ENCODE data around the gene COQ10A. TPM values are rescaled to one million over a fixed set of nuclear protein-coding genes. Genes with fewer than 3 reads are reported as not detected.

COQ10A gene
- total RNA-seq = 87.8 and 112 TPM in 2 replicates
- polyA plus RNA-seq (2012) = 26.4 TPM

DNA sequence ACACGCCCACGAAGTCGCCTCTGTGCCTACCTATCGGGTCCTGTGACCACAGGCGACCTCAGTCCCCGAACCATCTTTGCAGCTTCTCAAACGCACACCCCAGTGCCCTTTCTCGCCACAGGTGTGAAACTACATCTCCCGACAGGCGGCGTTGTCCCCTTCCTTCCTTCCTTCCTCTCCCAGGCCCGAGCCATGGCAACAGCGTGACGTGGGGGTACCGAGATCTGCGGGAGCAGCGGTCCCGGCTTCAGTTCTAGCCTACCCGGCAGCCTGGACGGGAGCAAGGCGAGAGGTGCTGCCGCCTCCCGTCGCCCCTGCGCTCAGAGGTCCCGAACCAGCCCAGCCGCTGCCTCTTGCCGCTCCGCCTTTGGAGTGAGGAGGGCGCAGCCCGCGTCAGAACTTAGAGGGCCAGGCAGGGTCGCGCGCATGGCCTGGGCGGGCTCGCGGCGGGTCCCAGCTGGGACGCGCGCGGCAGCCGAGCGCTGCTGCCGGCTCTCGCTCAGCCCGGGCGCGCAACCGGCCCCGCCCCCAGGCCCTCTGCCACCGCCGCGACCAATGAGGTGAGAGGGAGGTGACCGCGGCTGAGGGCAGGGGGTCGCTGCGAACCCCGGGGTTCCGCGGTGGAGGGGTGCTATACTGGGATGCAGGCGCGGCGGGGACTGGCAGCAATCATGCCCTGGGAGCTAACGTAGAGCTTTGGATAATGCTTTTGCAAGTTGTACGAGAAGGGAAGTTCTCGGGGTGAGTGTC is at the start of gene COQ10A:
Gene COQ10A (plus strand): TSS at position 250 of the 750 bp plus-strand sequence. CDS start 177 bp downstream, at position 427.
- DNase-seq (ENCODE audit: low read depth) = peak; percentile 93

DNA sequence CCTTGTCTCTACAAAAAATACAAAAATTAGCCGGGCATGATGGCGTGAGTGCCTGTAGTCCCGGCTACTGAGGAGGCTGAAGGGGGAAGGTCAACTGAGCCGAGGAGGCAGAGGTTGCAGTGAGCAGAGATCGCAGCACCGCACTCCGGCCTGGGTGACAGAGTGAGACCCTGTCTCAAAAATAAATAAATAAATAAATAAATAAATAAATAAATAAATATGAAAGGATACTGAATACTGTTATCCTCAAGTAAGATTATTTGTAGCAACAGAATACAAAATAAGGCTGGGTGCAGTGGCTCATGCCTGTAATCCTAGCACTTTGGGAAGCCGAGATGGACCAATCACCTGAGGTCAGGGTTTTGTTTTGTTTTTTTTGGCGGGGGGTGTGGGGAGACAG is 46.9 kb upstream of the COQ10A start:
- DNase-seq (ENCODE audit: low read depth) = no peak

- DNase-seq (ENCODE audit: low read depth) = peak; percentile 49
Observed at GRCh38 chr12:56220611-56221231, 46.0 kb upstream of the COQ10A start.

GRCh38 chr12:56221232-56221756 is 45.4 kb upstream of the COQ10A start:
- DNase-seq (ENCODE audit: low read depth) = peak; percentile 84

GRCh38 chr12:56221757-56222530 is 44.8 kb upstream of the COQ10A start, which contains the start of gene RNF41:
Gene RNF41 (minus strand): TSS chr12:56221922. CDS start chr12:56214047, 7,875 bp downstream.
- peak; percentile 97 for DNase-seq (ENCODE audit: low read depth)

- DNase-seq (ENCODE audit: low read depth) = no peak
Observed at GRCh38 chr12:56222531-56222895, 44.2 kb upstream of the COQ10A start.

GRCh38 chr12:56223571-56224101 is 43.1 kb upstream of the COQ10A start:
- no peak for DNase-seq (ENCODE audit: low read depth)

GRCh38 chr12:56224102-56224701 is 42.5 kb upstream of the COQ10A start, which contains the start of gene NABP2:
Gene NABP2 (plus strand): TSS chr12:56224342. CDS start chr12:56224857, 515 bp downstream.
- peak; percentile 99 for DNase-seq (ENCODE audit: low read depth)

DNA sequence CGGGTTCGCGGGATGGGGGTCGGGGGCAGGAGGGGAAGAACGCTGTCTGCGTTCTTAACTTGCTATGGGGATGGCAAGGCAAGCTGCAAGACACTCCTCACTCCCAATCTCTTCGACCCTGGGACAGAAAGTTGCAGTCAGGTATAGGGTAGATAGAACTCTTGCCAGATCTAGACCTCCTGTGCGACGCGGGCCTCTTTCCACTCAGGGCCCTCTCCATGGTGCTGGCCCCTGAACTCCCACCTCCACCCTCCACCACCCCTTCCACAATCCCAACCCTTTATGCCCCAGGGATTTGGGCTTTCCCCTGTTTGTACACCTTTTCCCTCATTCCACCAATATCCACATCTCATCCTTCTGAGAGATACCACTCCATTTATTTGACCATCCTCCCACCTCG is 41.8 kb upstream of the COQ10A start:
- no peak for DNase-seq (ENCODE audit: low read depth)

- DNase-seq (ENCODE audit: low read depth) = no peak
Observed at GRCh38 chr12:56229082-56229481, 37.7 kb upstream of the COQ10A start.

DNA sequence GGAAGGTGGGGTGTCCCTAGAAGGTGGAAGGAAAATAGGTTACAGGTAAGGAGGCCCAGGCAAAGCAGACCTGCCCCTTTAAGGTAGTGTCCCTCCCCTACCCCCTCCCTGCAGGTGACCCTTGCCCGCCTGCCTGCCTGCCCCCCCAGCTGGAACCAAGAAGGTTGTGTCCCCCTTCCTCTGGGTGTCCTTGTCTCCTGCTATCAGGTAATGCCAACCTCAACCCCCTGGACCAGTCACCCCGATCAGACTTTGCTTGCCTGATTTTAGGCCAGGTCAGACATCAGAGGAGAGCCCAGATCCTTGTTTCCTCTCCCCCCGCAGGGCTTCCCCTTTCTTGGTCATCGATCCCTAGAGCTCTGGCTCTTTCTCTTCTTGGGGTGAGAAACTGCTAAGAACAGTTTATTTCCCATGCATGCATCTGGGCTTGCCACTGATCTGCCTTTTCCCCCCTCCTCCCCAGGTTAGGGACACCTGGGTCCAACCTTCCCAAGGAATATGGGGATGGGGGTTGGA is 36.8 kb upstream of the COQ10A start, which contains the start of gene SLC39A5:
Gene SLC39A5 (plus strand): TSS at position 136 of the 516 bp plus-strand sequence. CDS start 1,224 bp downstream, outside the sequence.
- no peak for DNase-seq (ENCODE audit: low read depth)

DNA sequence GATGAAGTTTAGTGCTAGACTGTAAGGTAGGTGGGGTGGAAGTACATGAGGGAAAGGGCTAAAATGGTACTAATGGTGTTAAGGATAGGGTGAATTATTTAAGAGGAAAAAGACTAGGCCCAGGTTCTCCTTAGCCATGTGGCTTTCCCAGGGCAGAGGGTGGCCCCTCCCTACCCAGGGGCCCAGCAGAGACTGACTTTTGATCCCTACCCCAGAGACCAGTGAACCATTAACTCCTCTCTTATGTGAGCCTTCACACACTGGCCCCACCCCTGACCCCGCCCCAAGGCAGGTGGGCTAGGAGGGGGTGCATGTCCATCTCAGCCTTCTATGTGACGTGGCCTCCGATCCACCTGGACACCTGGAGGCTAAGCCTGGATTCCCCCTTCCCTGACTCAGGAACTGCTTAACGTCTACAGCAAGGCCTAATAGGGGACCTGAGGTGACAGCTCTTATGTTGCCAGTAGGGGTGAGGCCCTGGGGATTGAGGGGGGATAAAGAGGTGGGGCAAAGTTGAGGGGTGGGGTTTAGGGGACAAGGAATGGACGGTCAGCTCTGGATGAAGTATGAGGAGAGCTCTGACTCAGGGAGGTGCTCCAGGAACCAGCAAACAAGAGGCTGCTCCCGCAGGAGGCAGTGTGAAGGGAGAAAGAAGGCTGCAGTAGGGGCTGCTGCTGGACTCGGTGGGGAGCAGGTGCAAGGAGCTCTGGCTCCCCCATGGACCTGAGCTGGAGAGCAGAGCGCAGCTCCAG is 36.1 kb upstream of the COQ10A start:
- no peak for DNase-seq (ENCODE audit: low read depth)

DNA sequence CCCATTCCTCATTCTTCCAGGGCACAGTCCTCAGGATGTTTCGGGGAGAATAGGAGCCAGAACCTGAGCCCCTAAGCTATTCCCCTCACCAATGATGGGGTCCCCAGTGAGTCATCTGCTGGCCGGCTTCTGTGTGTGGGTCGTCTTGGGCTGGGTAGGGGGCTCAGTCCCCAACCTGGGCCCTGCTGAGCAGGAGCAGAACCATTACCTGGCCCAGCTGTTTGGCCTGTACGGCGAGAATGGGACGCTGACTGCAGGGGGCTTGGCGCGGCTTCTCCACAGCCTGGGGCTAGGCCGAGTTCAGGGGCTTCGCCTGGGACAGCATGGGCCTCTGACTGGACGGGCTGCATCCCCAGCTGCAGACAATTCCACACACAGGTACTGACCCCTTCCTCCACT is 35.6 kb upstream of the COQ10A start:
- no peak for DNase-seq (ENCODE audit: low read depth)

DNA sequence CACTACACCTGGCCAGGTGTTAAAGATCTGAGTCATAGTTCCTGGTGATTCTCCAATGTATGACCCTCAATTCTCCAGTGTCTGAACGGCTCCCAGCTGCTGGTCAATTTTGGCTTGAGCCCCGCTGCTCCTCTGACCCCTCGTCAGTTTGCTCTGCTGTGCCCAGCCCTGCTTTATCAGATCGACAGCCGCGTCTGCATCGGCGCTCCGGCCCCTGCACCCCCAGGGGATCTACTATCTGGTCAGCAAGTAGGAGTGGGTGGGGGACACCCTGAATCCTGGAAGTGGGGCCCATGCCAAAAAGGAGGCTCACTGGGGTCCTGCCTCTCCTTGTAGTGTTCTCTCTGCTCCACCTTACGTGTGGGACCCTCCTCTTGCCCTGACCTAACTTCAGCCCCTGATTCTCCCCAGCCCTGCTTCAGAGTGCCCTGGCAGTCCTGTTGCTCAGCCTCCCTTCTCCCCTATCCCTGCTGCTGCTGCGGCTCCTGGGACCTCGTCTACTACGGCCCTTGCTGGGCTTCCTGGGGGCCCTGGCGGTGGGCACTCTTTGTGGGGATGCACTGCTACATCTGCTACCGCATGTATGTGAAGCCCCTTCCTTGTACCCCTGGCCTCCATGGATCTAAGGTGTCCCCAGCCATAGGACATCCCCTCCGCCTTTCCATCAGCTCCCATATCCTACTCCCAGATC is 31.9 kb upstream of the COQ10A start:
- no peak for DNase-seq (ENCODE audit: low read depth)

GRCh38 chr12:56236091-56236490 is 30.7 kb upstream of the COQ10A start:
- DNase-seq (ENCODE audit: low read depth) = no peak

DNA sequence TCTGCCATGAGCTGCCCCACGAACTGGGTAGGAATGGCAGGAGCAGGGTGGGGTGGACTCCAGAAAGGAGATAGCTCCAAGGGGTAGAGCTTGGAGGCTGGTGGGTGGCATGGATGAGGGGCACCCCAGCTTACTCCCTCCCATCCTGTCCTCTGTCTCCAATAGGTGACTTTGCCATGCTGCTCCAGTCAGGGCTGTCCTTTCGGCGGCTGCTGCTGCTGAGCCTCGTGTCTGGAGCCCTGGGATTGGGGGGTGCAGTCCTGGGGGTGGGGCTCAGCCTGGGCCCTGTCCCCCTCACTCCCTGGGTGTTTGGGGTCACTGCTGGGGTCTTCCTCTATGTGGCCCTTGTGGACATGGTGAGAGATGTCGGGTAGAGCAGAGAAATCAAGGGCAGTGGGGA is 29.8 kb upstream of the COQ10A start:
- no peak for DNase-seq (ENCODE audit: low read depth)

DNA sequence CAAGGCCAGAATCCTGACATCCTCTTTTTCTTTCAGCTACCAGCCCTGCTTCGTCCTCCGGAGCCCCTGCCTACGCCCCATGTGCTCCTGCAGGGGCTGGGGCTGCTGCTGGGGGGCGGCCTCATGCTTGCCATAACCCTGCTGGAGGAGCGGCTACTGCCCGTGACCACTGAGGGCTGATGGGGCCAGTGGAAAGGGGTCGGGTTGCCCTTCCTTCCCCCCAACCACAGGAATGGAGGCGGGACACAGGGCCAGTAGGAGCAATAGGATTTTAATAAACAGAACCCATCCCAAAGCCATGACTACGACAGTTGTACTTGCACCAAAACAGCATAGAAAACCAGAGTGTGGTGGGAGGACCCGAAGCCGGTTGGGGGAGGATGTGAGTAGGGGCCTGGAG is 29.2 kb upstream of the COQ10A start:
- peak; percentile 56 for DNase-seq (ENCODE audit: low read depth)

DNA sequence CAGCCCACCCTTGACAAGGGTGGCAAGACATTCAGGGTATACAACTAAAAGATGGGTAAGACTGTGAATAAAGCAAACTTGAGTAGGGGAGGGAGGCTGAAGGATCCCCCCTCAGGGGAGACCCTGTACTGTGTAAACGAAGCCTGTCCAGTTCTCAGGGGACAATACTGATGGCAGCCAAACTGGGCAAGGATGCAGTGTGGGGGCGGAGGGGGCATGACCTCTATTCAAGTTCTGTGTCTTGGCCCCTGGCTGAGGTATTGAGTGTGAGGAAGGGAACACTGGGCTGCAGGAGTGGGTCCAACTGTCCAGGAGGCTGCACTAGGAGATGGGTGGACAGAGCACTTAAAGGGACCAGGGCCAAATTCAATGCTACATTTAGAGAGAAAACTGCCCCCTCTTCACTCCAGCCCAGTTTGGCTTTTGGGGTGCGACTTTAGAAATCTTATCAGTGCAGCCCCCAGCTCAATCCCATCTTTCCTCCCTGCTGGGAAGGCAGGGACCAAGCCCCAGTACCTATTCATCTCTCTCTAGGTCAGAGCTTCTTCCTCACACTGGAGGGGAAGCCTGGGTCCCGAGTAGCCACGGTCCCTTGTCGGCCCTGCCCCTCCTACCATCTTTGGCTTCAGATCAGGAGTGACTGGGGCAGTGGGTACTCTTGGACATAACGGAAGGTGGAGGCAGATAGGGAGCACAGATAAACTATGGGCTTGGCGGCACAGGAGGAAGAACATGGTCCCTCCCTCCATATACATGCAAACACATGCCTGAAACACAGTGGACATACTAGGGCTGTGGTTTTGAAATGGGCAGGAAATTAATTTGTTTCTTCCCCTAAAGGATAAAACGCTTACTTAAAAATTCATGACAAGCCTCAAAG is 25.1 kb upstream of the COQ10A start:
- no peak for DNase-seq (ENCODE audit: low read depth)
